SK-N-SH (cell line): ENCODE data around the gene PNN. TPM values are rescaled to one million over a fixed set of nuclear protein-coding genes. Genes with fewer than 3 reads are reported as not detected.
"Not testable (repeated sequence)": the region's sequence is repeated elsewhere in the genome, so short reads cannot be mapped to it uniquely, and the experiment has no call there.

ENCODE experiments used
- CTCF ChIA-PET: fragments of 300-600, 350-600 bp; formaldehyde crosslinking; extraction: SDS; loops from one replicate; lab custom pipeline; 2021; lab: Yijun Ruan, JAX
- POLR2A ChIA-PET: fragments of 350-600 bp; sonication (Branson Sonifier 250); formaldehyde crosslinking; extraction: SDS; loops from one replicate; lab custom pipeline; 2020; ENCODE audit warnings: antibody characterized with exemption, inconsistent platforms; lab: Yijun Ruan, JAX
- DNase-seq: peaks from one replicate; pipeline ENCODE4 v3.0.0; 2012
- H2AFZ ChIP-seq: fragments of 200-600 bp; sonication (generic); 2 replicates; pipeline ENCODE4 v1.8.1; 2016; ENCODE audit warnings: antibody characterized with exemption, mild to moderate bottlenecking, low read depth
- H3F3A ChIP-seq: fragments of 200-600 bp; sonication (generic); replicated peaks from 2 replicates; pipeline ENCODE3; 2016; ENCODE audit warnings: antibody characterized with exemption, mild to moderate bottlenecking; ENCODE audit not compliant: insufficient read depth
- H3K27ac ChIP-seq, 2 experiments: fragments of 200-500 bp in 1 of 2; fragments of 200-600 bp in 1 of 2; sonication (Bioruptor generic) in 1 of 2; sonication (generic), shearing (Covaris generic) in 1 of 2; 2 replicates each; pipeline versions ENCODE4 v1.5.1 to v1.6.1; 2014 to 2016; ENCODE audit warnings: low read depth in 2 of 2, inconsistent platforms in 1 of 2, low read length in 1 of 2, mild to moderate bottlenecking in 1 of 2, mixed read lengths in 1 of 2
- H3K27me3 ChIP-seq: fragments of 200-600 bp; sonication (generic), shearing (Covaris generic); 2 replicates; pipeline ENCODE4 v1.6.1; 2016; ENCODE audit warnings: mixed run types; ENCODE audit not compliant: insufficient read depth
- H3K36me3 ChIP-seq, 2 experiments: fragments of 200-500 bp in 1 of 2; fragments of 200-600 bp in 1 of 2; sonication (Bioruptor generic) in 1 of 2; sonication (generic) in 1 of 2; replicated peaks in 1 of 2; 2 replicates each; pipeline versions ENCODE3 to v1.5.1; 2014 to 2016; ENCODE audit warnings: low read length in 1 of 2, mild to moderate bottlenecking in 1 of 2; ENCODE audit not compliant: insufficient read depth in 2 of 2, control insufficient read depth in 1 of 2
- H3K4me1 ChIP-seq, 2 experiments: fragments of 200-500 bp in 1 of 2; fragments of 200-600 bp in 1 of 2; sonication (Bioruptor generic) in 1 of 2; sonication (generic), shearing (Covaris generic) in 1 of 2; 2 replicates each; pipeline versions ENCODE4 v1.5.1 to v1.6.1; 2014 to 2016; ENCODE audit warnings: low read depth in 1 of 2, low read length in 1 of 2, mixed run types in 1 of 2; ENCODE audit not compliant: insufficient read depth in 2 of 2, control insufficient read depth in 1 of 2
- H3K4me2 ChIP-seq: fragments of 200-600 bp; sonication (generic), shearing (Covaris generic); 2 replicates; pipeline ENCODE4 v1.6.1; 2017; ENCODE audit warnings: mixed run types
- H3K4me3 ChIP-seq, 2 experiments: fragments of 200-500 bp in 1 of 2; fragments of 200-600 bp in 1 of 2; sonication (Bioruptor generic) in 1 of 2; sonication (generic), shearing (Covaris generic) in 1 of 2; 2 replicates each; pipeline versions ENCODE4 v1.5.1 to v1.8.1; 2014 to 2016; ENCODE audit warnings: low read depth in 2 of 2, inconsistent platforms in 1 of 2, low read length in 1 of 2, mild to moderate bottlenecking in 1 of 2, mixed read lengths in 1 of 2, moderate library complexity in 1 of 2
- H3K79me2 ChIP-seq: fragments of 200-600 bp; sonication (generic); 2 replicates; pipeline ENCODE4 v1.8.1; 2017; ENCODE audit warnings: mild to moderate bottlenecking; ENCODE audit not compliant: insufficient read depth
- H3K9ac ChIP-seq: fragments of 200-600 bp; sonication (generic); 2 replicates; pipeline ENCODE4 v1.6.1; 2017; ENCODE audit warnings: mixed run types
- H3K9me2 ChIP-seq: fragments of 200-600 bp; sonication (generic); 2 replicates; pipeline ENCODE4 v1.6.1; 2017; ENCODE audit warnings: mixed run types
- H3K9me3 ChIP-seq: fragments of 200-600 bp; sonication (generic); 2 replicates; pipeline ENCODE4 v1.6.1; 2017; ENCODE audit warnings: mixed run types, mild to moderate bottlenecking, moderate library complexity
- H4K20me1 ChIP-seq: fragments of 200-600 bp; sonication (generic); 2 replicates; pipeline ENCODE4 v1.6.1; 2017; ENCODE audit warnings: mild to moderate bottlenecking, mixed run types; ENCODE audit not compliant: insufficient read depth
- CHD2 ChIP-seq: fragments of 150-350 bp; IDR thresholded peaks from 2 replicates; pipeline ENCODE4 v1.6.1; 2018; ENCODE audit warnings: low read length; ENCODE audit not compliant: partially characterized antibody
- FOSL2 ChIP-seq: IDR thresholded peaks from 2 replicates; pipeline ENCODE4 v1.4.0; 2012; ENCODE audit warnings: low read depth, mild to moderate bottlenecking, moderate library complexity, borderline replicate concordance
- GABPA ChIP-seq: IDR thresholded peaks from 2 replicates; pipeline ENCODE4 v1.4.0; 2012; ENCODE audit warnings: low read depth, mild to moderate bottlenecking
- MXI1 ChIP-seq: IDR thresholded peaks from 2 replicates; pipeline ENCODE4 v1.6.1; 2012; ENCODE audit warnings: mild to moderate bottlenecking, low read depth, low read length, improper control_type of control experiment
- POLR2AphosphoS5 ChIP-seq: IDR thresholded peaks from 2 replicates; pipeline ENCODE4 v1.6.1; 2012; ENCODE audit warnings: low read depth, low read length
- RCOR1 ChIP-seq: fragments of 150-350 bp; IDR thresholded peaks from 2 replicates; pipeline ENCODE4 v1.6.1; 2017; ENCODE audit warnings: antibody characterized with exemption, low read length
- RFX5 ChIP-seq: IDR thresholded peaks from 2 replicates; pipeline ENCODE4 v1.6.1; 2012; ENCODE audit warnings: mild to moderate bottlenecking, improper control_type of control experiment, low read length
- RXRA ChIP-seq: IDR thresholded peaks from 2 replicates; pipeline ENCODE4 v1.4.0; 2012; ENCODE audit warnings: low read depth, mild to moderate bottlenecking, borderline replicate concordance
- SIN3A ChIP-seq: IDR thresholded peaks from 2 replicates; pipeline ENCODE4 v1.6.1; 2012; ENCODE audit warnings: low read depth, mild to moderate bottlenecking, low read length, moderate library complexity, borderline replicate concordance
- TEAD4 ChIP-seq: IDR thresholded peaks from 2 replicates; pipeline ENCODE4 v1.4.0; 2012; ENCODE audit warnings: mild to moderate bottlenecking, borderline replicate concordance; ENCODE audit not compliant: insufficient read depth
- WGBS: methylation state at CpG from one replicate; pipeline ENCODE4 v1.1.6; 2017; ENCODE audit warnings: low lambda C conversion rate; 5-methylcytosine and 5-hydroxymethylcytosine counted together
- polyA plus RNA-seq, 3 experiments: library from polyadenylated mRNA; depleted of rRNA; stranded (reverse); fragments of >200 nt; gene quantifications; 2 replicates each; pipeline ENCODE4 v1.2.3, GENCODE V29; 2012
- TF ChIP-seq, protein P1 (sequence below): IDR thresholded peaks from 2 replicates; pipeline ENCODE4 v1.4.0; 2012; ENCODE audit warnings: low read depth, borderline replicate concordance
- TF ChIP-seq, protein P2 (sequence below): IDR thresholded peaks from 2 replicates; pipeline ENCODE4 v1.4.0; 2012; ENCODE audit warnings: low read depth, borderline replicate concordance
- TF ChIP-seq, protein P3 (sequence below): IDR thresholded peaks from 2 replicates; pipeline ENCODE4 v1.4.0; 2012; ENCODE audit warnings: low read depth

PNN gene
- polyA plus RNA-seq, 1 of the 3 experiments (the other 2 are of a cell fraction) = 8.8 TPM

DNA sequence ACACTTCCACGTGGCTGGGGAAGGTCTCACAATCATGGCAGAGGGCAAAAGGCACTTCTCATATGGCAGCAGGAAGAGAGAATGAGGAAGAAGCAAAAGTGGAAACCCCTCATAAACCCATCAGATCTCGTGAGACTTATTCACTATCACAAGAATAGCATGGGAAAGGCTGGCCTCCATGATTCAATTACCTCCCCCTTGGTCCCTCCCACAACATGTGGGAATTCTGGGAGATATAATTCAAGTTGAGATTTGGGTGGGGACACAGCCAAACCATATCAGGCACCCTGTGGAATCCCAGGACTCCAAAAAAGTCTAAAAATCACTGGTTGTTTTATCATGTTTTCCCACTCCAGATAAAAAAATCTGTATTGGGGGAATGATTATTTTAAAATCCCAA, 31.8 kb upstream of the PNN start:
- CTCF ChIA-PET, H2AFZ ChIP-seq, H3K4me3 ChIP-seq, H3K4me2 ChIP-seq, H3K4me1 ChIP-seq, H3K9me3 ChIP-seq, H4K20me1 ChIP-seq, DNase-seq, H3K9ac ChIP-seq, H3K9me2 ChIP-seq, H3K79me2 ChIP-seq, POLR2A ChIA-PET, H3K36me3 ChIP-seq, H3K27ac ChIP-seq, H3F3A ChIP-seq, H3K27me3 ChIP-seq: not testable (repeated sequence)
- 96% methylated on average over 2 of the region's 2 CpGs for WGBS

DNA sequence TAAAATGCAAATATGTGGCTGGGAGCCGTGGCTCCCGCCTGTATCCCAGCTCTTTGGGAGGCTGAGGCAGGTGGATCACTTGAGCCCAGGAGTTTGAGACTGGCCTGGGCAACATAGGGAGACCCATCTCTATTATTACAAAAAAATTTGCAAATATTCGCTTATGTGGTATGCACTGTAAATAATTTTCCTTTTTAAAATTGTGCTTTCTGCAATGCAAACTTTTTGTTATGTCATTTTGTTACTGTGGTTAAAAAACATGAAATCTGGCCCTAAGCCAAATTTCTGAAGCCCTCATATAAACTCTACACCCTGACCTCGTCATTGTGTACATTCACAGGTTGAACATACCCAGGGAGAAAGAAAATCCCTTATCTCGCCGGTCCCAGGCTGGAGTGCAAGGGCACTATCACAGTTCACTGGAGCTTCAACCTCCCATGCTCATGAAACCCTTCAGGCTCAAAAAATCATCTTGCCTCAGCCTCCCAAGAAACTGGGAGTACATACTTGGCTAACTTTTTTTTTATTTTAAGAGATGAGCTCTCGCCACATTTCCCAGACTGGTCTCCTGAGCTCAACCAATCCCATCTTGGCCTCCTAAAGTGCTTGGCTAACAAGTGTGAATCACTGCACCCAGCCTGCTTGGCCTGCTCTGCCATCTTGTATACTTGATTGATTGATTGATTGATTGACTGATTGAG, 29.6 kb upstream of the PNN start:
- TF ChIP-seq POLR2AphosphoS5 (no peak), RXRA (no peak), FOSL2 (no peak), TEAD4 (no peak), RCOR1 (no peak), SIN3A (no peak), CHD2 (no peak), MXI1 (no peak), RFX5 (no peak), GABPA (no peak)
- TF ChIP-seq, protein P1, sequence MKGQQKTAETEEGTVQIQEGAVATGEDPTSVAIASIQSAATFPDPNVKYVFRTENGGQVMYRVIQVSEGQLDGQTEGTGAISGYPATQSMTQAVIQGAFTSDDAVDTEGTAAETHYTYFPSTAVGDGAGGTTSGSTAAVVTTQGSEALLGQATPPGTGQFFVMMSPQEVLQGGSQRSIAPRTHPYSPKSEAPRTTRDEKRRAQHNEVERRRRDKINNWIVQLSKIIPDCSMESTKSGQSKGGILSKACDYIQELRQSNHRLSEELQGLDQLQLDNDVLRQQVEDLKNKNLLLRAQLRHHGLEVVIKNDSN = no peak
- TF ChIP-seq, protein P2, sequence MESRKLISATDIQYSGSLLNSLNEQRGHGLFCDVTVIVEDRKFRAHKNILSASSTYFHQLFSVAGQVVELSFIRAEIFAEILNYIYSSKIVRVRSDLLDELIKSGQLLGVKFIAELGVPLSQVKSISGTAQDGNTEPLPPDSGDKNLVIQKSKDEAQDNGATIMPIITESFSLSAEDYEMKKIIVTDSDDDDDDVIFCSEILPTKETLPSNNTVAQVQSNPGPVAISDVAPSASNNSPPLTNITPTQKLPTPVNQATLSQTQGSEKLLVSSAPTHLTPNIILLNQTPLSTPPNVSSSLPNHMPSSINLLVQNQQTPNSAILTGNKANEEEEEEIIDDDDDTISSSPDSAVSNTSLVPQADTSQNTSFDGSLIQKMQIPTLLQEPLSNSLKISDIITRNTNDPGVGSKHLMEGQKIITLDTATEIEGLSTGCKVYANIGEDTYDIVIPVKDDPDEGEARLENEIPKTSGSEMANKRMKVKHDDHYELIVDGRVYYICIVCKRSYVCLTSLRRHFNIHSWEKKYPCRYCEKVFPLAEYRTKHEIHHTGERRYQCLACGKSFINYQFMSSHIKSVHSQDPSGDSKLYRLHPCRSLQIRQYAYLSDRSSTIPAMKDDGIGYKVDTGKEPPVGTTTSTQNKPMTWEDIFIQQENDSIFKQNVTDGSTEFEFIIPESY = no peak
- TF ChIP-seq, protein P3, sequence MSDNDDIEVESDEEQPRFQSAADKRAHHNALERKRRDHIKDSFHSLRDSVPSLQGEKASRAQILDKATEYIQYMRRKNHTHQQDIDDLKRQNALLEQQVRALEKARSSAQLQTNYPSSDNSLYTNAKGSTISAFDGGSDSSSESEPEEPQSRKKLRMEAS = no peak
- no peak overlapping the region for H2AFZ ChIP-seq
- H3K9me2 ChIP-seq = no peaks in the 10 kb centered on the region
- H3K9me3 ChIP-seq = no peaks in the 10 kb centered on the region
- 77% methylated on average over 6 of the region's 7 CpGs for WGBS
- POLR2A ChIA-PET = interaction anchor here (1.3 kb wide), 1 partner anchor 25 kb away, joined by 3 read pairs; the partner anchor contains the start of gene TRAPPC6B
- H3K36me3 ChIP-seq = peaks cover 0 to 12% of the 10 kb centered on the region in 2 experiments
- H3K4me3 ChIP-seq = no peak overlapping the region
- no peaks in the 10 kb centered on the region for H4K20me1 ChIP-seq
- CTCF ChIA-PET = no interaction called here
- no peak overlapping the region for H3K27ac ChIP-seq
- no peak for DNase-seq
- H3K9ac ChIP-seq = no peak overlapping the region
- H3K4me1 ChIP-seq = no peaks in the 10 kb centered on the region
- H3F3A ChIP-seq = no peaks in the 10 kb centered on the region
- no peak overlapping the region for H3K4me2 ChIP-seq
- no peaks in the 10 kb centered on the region for H3K79me2 ChIP-seq
- no peaks in the 10 kb centered on the region for H3K27me3 ChIP-seq
